ENCODE results near the gene UBIAD1. TPM values are rescaled to one million over a fixed set of nuclear protein-coding genes. Genes with fewer than 3 reads are reported as not detected.
A peak's percentile ranks its signal among the peaks of the same experiment; 100 is the strongest.

The UBIAD1 gene
- total and polyA plus RNA-seq, 2 donors (not counting 1 experiment from before 2014, with no cell fraction given) = 17.8 to 28.1 TPM

DNA sequence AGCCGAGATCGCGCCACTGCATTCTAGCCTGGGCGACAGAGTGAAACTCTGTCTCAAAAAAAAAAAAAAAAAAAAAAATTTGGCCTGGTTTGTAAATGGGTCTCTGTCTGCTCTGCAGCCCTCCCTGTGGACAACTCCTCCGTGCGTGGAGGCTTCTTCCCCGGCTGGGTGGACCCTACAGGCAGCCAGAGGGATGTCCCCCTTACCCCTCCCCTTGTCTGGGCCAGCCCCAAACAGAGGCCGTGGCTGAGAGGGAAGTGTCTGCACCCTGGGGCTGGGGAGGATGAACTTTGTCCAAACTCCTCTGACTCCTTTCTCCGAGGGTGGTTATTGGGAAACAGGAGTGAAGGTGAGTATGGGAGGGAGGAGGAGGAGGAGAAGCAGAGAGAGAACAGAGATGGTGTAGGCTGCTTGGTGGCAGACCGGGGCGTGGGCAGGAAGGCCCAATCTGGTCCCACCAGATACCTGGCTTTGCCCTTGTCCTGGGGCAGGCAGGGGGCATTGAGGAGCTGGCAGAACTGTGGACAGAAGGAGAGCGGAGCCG is 61.3 kb downstream of the UBIAD1 start:
- peaks cover 16 to 23% of the 10 kb centered on the region in 2 donors for H3K4me1 ChIP-seq (ENCODE audit: control insufficient read depth in 2 of 2, insufficient read depth in 2 of 2, low read length in 2 of 2)
- no peak overlapping the region for H3K4me3 ChIP-seq (ENCODE audit: control extremely low read depth in 1 of 5, extremely low read depth in 1 of 5, insufficient read depth in 1 of 5, low read depth in 2 of 5, low read length in 4 of 5)
- H3K27ac Mint-ChIP-seq = no peak overlapping the region
- DNase-seq (no peak), ATAC-seq (ENCODE audit: low read depth) (no peak)
- H4K20me1 ChIP-seq (ENCODE audit: control insufficient read depth, insufficient read depth, low read length, poor library complexity, severe bottlenecking) = no peaks in the 10 kb centered on the region
- ChIA-PET POLR2A (no interaction called here), CTCF (interaction anchor here (0.7 kb wide), 1 partner anchor 204 kb away, joined by 3 read pairs; no protein-coding TSS in a partner anchor)
- peaks cover 0 to 12% (median 3%) of the 10 kb centered on the region in 4 experiments for H3K27me3 ChIP-seq (replicated peaks in 1 of 4; ENCODE audit: control extremely low read depth in 1 of 4, control insufficient read depth in 3 of 4, insufficient read depth in 4 of 4, low read length in 3 of 4)
- H3K9me3 ChIP-seq (ENCODE audit: control extremely low read depth in 1 of 3, control insufficient read depth in 2 of 3, insufficient read depth in 1 of 3, low read length in 2 of 3) = no peaks in the 10 kb centered on the region
- no peak overlapping the region for H2AFZ ChIP-seq (ENCODE audit: insufficient read depth, low read depth, low read length, poor library complexity, severe bottlenecking)
- WGBS (ENCODE audit: insufficient coverage) = 93% methylated on average over 5 of the region's 13 CpGs
- peaks cover 18% of the 10 kb centered on the region for H3K4me1 Mint-ChIP-seq
- no peak overlapping the region for H3K27ac ChIP-seq (ENCODE audit: low read length in 2 of 2)
- no peak overlapping the region for H3K4me3 Mint-ChIP-seq
- H3K27me3 Mint-ChIP-seq = peaks cover 18% of the 10 kb centered on the region
- no peak overlapping the region for H3K9ac ChIP-seq (ENCODE audit: low read length)
- TF ChIP-seq, protein P1, sequence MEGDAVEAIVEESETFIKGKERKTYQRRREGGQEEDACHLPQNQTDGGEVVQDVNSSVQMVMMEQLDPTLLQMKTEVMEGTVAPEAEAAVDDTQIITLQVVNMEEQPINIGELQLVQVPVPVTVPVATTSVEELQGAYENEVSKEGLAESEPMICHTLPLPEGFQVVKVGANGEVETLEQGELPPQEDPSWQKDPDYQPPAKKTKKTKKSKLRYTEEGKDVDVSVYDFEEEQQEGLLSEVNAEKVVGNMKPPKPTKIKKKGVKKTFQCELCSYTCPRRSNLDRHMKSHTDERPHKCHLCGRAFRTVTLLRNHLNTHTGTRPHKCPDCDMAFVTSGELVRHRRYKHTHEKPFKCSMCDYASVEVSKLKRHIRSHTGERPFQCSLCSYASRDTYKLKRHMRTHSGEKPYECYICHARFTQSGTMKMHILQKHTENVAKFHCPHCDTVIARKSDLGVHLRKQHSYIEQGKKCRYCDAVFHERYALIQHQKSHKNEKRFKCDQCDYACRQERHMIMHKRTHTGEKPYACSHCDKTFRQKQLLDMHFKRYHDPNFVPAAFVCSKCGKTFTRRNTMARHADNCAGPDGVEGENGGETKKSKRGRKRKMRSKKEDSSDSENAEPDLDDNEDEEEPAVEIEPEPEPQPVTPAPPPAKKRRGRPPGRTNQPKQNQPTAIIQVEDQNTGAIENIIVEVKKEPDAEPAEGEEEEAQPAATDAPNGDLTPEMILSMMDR (IDR thresholded peaks at IDR 0.05) = no peak
- TF ChIP-seq EZH2 (IDR thresholded peaks at IDR 0.05; ENCODE audit: borderline replicate concordance, insufficient read depth, low read depth, low read length, poor library complexity, severe bottlenecking) = no peak
- intact Hi-C loops (cut with micrococcal nuclease) = no loop called here
- H3K36me3 ChIP-seq (replicated peaks in 1 of 2; ENCODE audit: control extremely low read depth in 1 of 2, control insufficient read depth in 1 of 2, extremely low read depth in 1 of 2, insufficient read depth in 2 of 2, low read length in 1 of 2) = no peaks in the 10 kb centered on the region
- H3K4me2 ChIP-seq (replicated peaks; ENCODE audit: low read depth, low read length, poor library complexity, severe bottlenecking) = peak overlapping the region; percentile 47
- H3K79me2 ChIP-seq (ENCODE audit: control insufficient read depth, insufficient read depth, low read length) = no peaks in the 10 kb centered on the region
- no peaks in the 10 kb centered on the region for H3K9me3 Mint-ChIP-seq (ENCODE audit: insufficient read depth)

DNA sequence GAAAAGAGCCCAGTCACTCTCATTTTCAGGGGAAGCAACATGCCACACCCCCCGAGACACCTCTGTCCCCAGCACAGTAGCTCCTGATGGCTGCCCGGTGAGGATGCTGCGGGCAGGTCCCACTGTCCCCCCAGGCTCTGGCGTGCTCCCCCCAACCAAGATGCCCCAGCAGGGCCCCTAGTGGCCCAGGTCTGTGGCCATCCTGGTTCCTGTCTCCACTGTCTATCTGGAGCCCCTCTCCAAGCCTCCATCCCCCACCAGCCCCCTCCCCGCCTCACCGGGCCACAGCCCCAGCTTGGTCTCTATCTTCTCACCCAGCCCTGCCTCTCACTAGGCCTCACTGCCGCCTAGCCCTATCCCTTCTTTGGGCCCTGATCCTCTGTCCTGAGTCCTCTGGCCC is 61.8 kb downstream of the UBIAD1 start:
- H3K36me3 ChIP-seq (replicated peaks in 1 of 2; ENCODE audit: control extremely low read depth in 1 of 2, control insufficient read depth in 1 of 2, extremely low read depth in 1 of 2, insufficient read depth in 2 of 2, low read length in 1 of 2) = no peaks in the 10 kb centered on the region
- no peaks in the 10 kb centered on the region for H3K9me3 ChIP-seq (ENCODE audit: control extremely low read depth in 1 of 3, control insufficient read depth in 2 of 3, insufficient read depth in 1 of 3, low read length in 2 of 3)
- ATAC-seq (ENCODE audit: low read depth) (no peak), DNase-seq (no peak)
- Mint-ChIP-seq H3K9me3 (ENCODE audit: insufficient read depth) (no peaks in the 10 kb centered on the region), H3K4me1 (peaks cover 18% of the 10 kb centered on the region), H3K27me3 (peaks cover 19% of the 10 kb centered on the region), H3K27ac (peak overlapping the region; percentile 81), H3K4me3 (no peak overlapping the region)
- H3K4me3 ChIP-seq (ENCODE audit: control extremely low read depth in 1 of 5, extremely low read depth in 1 of 5, insufficient read depth in 1 of 5, low read depth in 2 of 5, low read length in 4 of 5) = no peak overlapping the region
- H3K79me2 ChIP-seq (ENCODE audit: control insufficient read depth, insufficient read depth, low read length) = no peaks in the 10 kb centered on the region
- no peak overlapping the region for H3K9ac ChIP-seq (ENCODE audit: low read length)
- 93% methylated on average over 7 of the region's 7 CpGs for WGBS (ENCODE audit: insufficient coverage)
- ChIA-PET CTCF (interaction anchor here (1.2 kb wide), 1 partner anchor 307 kb away, joined by 6 read pairs; no protein-coding TSS in a partner anchor), POLR2A (no interaction called here)
- H4K20me1 ChIP-seq (ENCODE audit: control insufficient read depth, insufficient read depth, low read length, poor library complexity, severe bottlenecking) = no peaks in the 10 kb centered on the region
- TF ChIP-seq EZH2 (IDR thresholded peaks at IDR 0.05; ENCODE audit: borderline replicate concordance, insufficient read depth, low read depth, low read length, poor library complexity, severe bottlenecking) = no peak
- TF ChIP-seq, protein P1 (IDR thresholded peaks at IDR 0.05) = no peak
- peak overlapping the region; percentile 47 for H3K4me2 ChIP-seq (replicated peaks; ENCODE audit: low read depth, low read length, poor library complexity, severe bottlenecking)
- H3K4me1 ChIP-seq (ENCODE audit: control insufficient read depth in 2 of 2, insufficient read depth in 2 of 2, low read length in 2 of 2) = peaks cover 16 to 23% of the 10 kb centered on the region in 2 donors
- no peak overlapping the region for H2AFZ ChIP-seq (ENCODE audit: insufficient read depth, low read depth, low read length, poor library complexity, severe bottlenecking)
- H3K27ac ChIP-seq (ENCODE audit: low read length in 2 of 2) = peak overlapping the region; percentile 41 to 74
- intact Hi-C loops (cut with micrococcal nuclease) = loop anchor here (5.0 kb wide), 1 partner anchor 382 kb away; no protein-coding TSS in a partner anchor
- H3K27me3 ChIP-seq (replicated peaks in 1 of 4; ENCODE audit: control extremely low read depth in 1 of 4, control insufficient read depth in 3 of 4, insufficient read depth in 4 of 4, low read length in 3 of 4) = peaks cover 0 to 13% (median 4%) of the 10 kb centered on the region in 4 experiments
